Fibroblast of lung (primary cell): ENCODE data around the gene CNST. TPM values are rescaled to one million over a fixed set of nuclear protein-coding genes. Genes with fewer than 3 reads are reported as not detected.

Source experiments
- DNase-seq, 2 donors: peaks; one replicate each; pipeline versions ENCODE4 v3.0.0 to v3.0.0-alpha.2; 2010; ENCODE audit warnings: low read depth in 2 of 2
- H2AFZ ChIP-seq: 2 replicates; pipeline ENCODE4 v1.5.1; 2012; ENCODE audit warnings: low read length, control low read depth, inconsistent platforms
- H3K27ac ChIP-seq: 2 replicates; pipeline ENCODE4 v1.5.1; 2011; ENCODE audit warnings: low read length, control low read depth; ENCODE audit not compliant: insufficient read depth
- H3K27me3 ChIP-seq: 2 replicates; pipeline ENCODE4 v1.5.1; 2011; ENCODE audit warnings: mild to moderate bottlenecking, low read length; ENCODE audit not compliant: control insufficient read depth, insufficient read depth
- H3K36me3 ChIP-seq: 2 replicates; pipeline ENCODE4 v1.5.1; 2011; ENCODE audit warnings: low read length; ENCODE audit not compliant: control insufficient read depth, insufficient read depth
- H3K4me1 ChIP-seq: 2 replicates; pipeline ENCODE4 v1.5.1; 2011; ENCODE audit warnings: low read length; ENCODE audit not compliant: control insufficient read depth, insufficient read depth; ENCODE audit errors: extremely low read depth
- H3K4me2 ChIP-seq: 2 replicates; pipeline ENCODE4 v1.5.1; 2011; ENCODE audit warnings: low read length, control low read depth; ENCODE audit not compliant: insufficient read depth; ENCODE audit errors: extremely low read depth
- H3K4me3 ChIP-seq, 4 experiments: fragments of 200-600 bp in 1 of 4; sonication (generic) in 1 of 4; replicated peaks in 1 of 4; 2 replicates each; pipeline ENCODE4 v1.5.1; 2011 to 2016; ENCODE audit warnings: low read length in 4 of 4, low read depth in 3 of 4, mild to moderate bottlenecking in 3 of 4, control low read depth in 2 of 4, inconsistent platforms in 1 of 4, mixed read lengths in 1 of 4; ENCODE audit not compliant: insufficient read depth in 1 of 4; ENCODE audit errors: control extremely low read depth in 1 of 4
- H3K79me2 ChIP-seq: 2 replicates; pipeline ENCODE4 v1.5.1; 2012; ENCODE audit warnings: mild to moderate bottlenecking, low read length, inconsistent platforms; ENCODE audit not compliant: control insufficient read depth, insufficient read depth
- H3K9ac ChIP-seq: 2 replicates; pipeline ENCODE4 v1.5.1; 2011; ENCODE audit warnings: mild to moderate bottlenecking, low read length, control low read depth; ENCODE audit not compliant: insufficient read depth
- H3K9me3 ChIP-seq: 2 replicates; pipeline ENCODE4 v1.5.1; 2012; ENCODE audit warnings: low read depth, low read length; ENCODE audit not compliant: control insufficient read depth, insufficient read depth
- H4K20me1 ChIP-seq: 2 replicates; pipeline ENCODE4 v1.5.1; 2011; ENCODE audit warnings: low read length; ENCODE audit not compliant: control insufficient read depth, insufficient read depth; ENCODE audit errors: extremely low read depth
- CTCF ChIP-seq, 2 donors: IDR thresholded peaks in 1 of 2; conservative IDR thresholded peaks in 1 of 2; 1 replicate in 1 of 2; 2 replicates in 1 of 2; pipeline ENCODE4 v1.5.1; 2011 to 2012; ENCODE audit warnings: low read length in 2 of 2, control low read depth in 1 of 2, inconsistent platforms in 1 of 2, low read depth in 1 of 2, mild to moderate bottlenecking in 1 of 2
- EZH2 ChIP-seq: IDR thresholded peaks from 2 replicates; pipeline ENCODE4 v1.5.1; 2012; ENCODE audit warnings: low read length, control low read depth, mild to moderate bottlenecking; ENCODE audit errors: missing control alignments
- polyA plus RNA-seq, 2 donors: library from polyadenylated mRNA; depleted of rRNA in 1 of 2; stranded (reverse) in 1 of 2; unstranded in 1 of 2; fragments of >200 nt; gene quantifications; 2 replicates each; pipeline ENCODE4 v1.2.1, GENCODE V29; 2011 to 2012; ENCODE audit warnings: missing spikeins in 1 of 2
- total RNA-seq: library from RNA; depleted of rRNA; stranded (reverse); fragments of >200 nt; gene quantifications from 2 replicates; pipeline ENCODE4 v1.2.1, GENCODE V29; 2014

CNST gene
- total and polyA plus RNA-seq, 2 donors (not counting 1 experiment from before 2014, with no cell fraction given): 26.9 to 33.9 TPM

- H3K4me3 ChIP-seq: no peak overlapping the region
- H3K4me1 ChIP-seq: peaks cover 15% of the 10 kb centered on the region
- H2AFZ ChIP-seq: no peak overlapping the region
- no peaks in the 10 kb centered on the region for H3K9me3 ChIP-seq
- H3K36me3 ChIP-seq: peaks cover 3% of the 10 kb centered on the region
- no peak overlapping the region for H3K9ac ChIP-seq
- no peak overlapping the region for H3K4me2 ChIP-seq
- no peak overlapping the region for H3K27ac ChIP-seq
- H3K27me3 ChIP-seq: no peaks in the 10 kb centered on the region
- H3K79me2 ChIP-seq: peaks cover 68% of the 10 kb centered on the region
- H4K20me1 ChIP-seq: no peaks in the 10 kb centered on the region
- DNase-seq: peak in 1 of 2 donors; percentile 66
- TF ChIP-seq EZH2 (no peak), CTCF (conservative IDR thresholded peaks at IDR 0.05 in 1 of 2, IDR thresholded peaks at IDR 0.05 in 1 of 2; ENCODE audit: low read depth in 1 of 2, low read length in 2 of 2) (no peak)
Observed at GRCh38 chr1:246583448-246584185, 17.4 kb downstream of the CNST start.

DNA sequence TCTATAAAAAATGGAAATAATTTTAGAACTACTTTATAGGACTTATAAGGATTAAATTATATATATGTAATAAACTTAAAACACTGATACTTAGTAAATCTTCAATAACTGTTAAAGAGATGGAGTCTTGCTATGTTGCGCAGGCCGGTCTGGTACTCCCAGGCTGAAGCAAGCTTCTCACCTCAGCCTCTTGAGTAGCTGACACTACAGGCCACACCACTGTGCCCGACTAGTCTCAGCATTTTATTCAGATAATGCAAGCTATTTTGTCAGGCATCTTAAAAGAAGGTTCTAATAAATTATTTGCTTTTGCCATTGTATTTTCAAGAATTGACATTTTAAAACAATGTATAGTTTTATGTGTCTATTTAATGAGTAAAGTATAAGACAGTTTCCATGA is 20.8 kb downstream of the CNST start:
- peak overlapping the region; percentile 88 for H3K4me2 ChIP-seq
- peaks cover 3% of the 10 kb centered on the region for H3K36me3 ChIP-seq
- no peak overlapping the region for H2AFZ ChIP-seq
- H3K27ac ChIP-seq: peak overlapping the region; percentile 83
- peaks cover 14% of the 10 kb centered on the region for H3K4me1 ChIP-seq
- H3K9ac ChIP-seq: peak overlapping the region; percentile 13
- no peaks in the 10 kb centered on the region for H4K20me1 ChIP-seq
- DNase-seq: no peak
- no peaks in the 10 kb centered on the region for H3K27me3 ChIP-seq
- H3K79me2 ChIP-seq: peaks cover 65% of the 10 kb centered on the region
- no peak for TF ChIP-seq CTCF (conservative IDR thresholded peaks at IDR 0.05 in 1 of 2, IDR thresholded peaks at IDR 0.05 in 1 of 2; ENCODE audit: low read depth in 1 of 2, low read length in 2 of 2)
- TF ChIP-seq EZH2: no peak
- peak overlapping the region in 1 of 4 experiments; percentile 28 for H3K4me3 ChIP-seq
- H3K9me3 ChIP-seq: no peaks in the 10 kb centered on the region

GRCh38 chr1:246587606-246588005 is 21.4 kb downstream of the CNST start:
- no peaks in the 10 kb centered on the region for H3K9me3 ChIP-seq
- H3K4me1 ChIP-seq: peaks cover 19% of the 10 kb centered on the region
- H3K36me3 ChIP-seq: peaks cover 3% of the 10 kb centered on the region
- peak overlapping the region; percentile 83 for H3K27ac ChIP-seq
- H3K4me2 ChIP-seq: peak overlapping the region; percentile 88
- peak overlapping the region; percentile 43 for H3K9ac ChIP-seq
- H2AFZ ChIP-seq: no peak overlapping the region
- peak; percentile 53 to 80 for DNase-seq
- no peaks in the 10 kb centered on the region for H4K20me1 ChIP-seq
- TF ChIP-seq EZH2: no peak
- TF ChIP-seq CTCF (conservative IDR thresholded peaks at IDR 0.05 in 1 of 2, IDR thresholded peaks at IDR 0.05 in 1 of 2; ENCODE audit: low read depth in 1 of 2, low read length in 2 of 2): no peak
- peaks cover 60% of the 10 kb centered on the region for H3K79me2 ChIP-seq
- H3K4me3 ChIP-seq: peak overlapping the region; percentile 2 to 28 (median 20)
- H3K27me3 ChIP-seq: no peaks in the 10 kb centered on the region
